ENCODE data around the gene PDZD4. TPM values are rescaled to one million over a fixed set of nuclear protein-coding genes. Genes with fewer than 3 reads are reported as not detected.

Gene PDZD4
- total RNA-seq, 1 donor from 2014 or later = 23.2 TPM

DNA sequence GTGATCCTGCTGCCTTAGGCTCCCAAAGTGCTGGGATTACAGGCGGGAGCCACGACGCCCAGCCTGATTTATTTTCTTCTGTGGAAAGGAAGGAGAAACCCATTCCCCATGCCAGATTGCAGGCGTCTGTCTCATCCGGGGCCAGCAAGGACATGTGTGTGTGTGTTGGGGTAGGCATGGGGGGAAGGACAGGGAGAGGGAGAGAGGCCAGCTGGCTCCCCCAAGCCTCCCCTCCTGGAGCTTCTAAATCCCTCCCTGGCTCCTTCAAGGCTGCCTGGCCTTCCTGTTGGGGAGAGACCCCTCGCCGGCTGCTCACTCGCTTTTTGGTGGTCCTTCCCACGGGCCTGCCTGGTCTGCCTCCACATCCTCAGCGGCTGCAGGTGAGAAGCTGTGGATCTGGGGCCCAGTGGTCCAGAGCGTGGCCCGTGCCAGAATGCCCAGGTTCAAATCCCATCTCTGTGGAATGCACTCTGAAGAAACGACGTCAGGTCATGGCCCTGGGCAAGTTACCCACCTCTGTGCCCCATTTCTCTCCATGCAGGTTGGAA lies 67.6 kb downstream of the PDZD4 start:
- intact Hi-C loops (cut with DNase I) = no loop called here

DNA sequence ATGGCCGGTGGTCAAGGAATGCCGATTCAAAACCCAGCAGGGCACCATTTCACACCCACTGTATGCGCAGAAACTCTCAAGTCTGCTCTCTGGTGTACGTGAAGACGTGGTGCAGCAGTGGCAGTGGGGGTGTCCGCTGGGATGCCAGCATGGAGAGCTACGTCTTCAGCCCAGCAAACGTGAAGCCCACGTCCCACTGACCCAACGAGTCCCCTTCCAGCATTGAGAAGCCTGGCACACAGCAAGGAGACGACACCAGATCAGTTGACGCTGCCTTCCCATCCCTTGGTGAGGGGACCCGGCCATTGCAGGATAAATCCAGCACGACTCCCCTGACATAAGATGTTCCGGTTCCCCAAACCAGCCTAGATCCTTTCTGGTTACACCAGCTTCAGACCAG lies 68.5 kb downstream of the PDZD4 start:
- Histone ChIP-seq H3K36me3 (no peaks in the 10 kb centered on the region), H3K27me3 (no peaks in the 10 kb centered on the region), H3K9me3 (no peaks in the 10 kb centered on the region), H3K4me1 (peaks cover 0 to 8% of the 10 kb centered on the region in 2 donors), H3K27ac (no peak overlapping the region), H3K4me3 (no peak overlapping the region)
- intact Hi-C loops (cut with DNase I) = no loop called here
- DNase-seq (ENCODE audit: low spot score in 2 of 2) = no peak
- TF ChIP-seq, protein P1, sequence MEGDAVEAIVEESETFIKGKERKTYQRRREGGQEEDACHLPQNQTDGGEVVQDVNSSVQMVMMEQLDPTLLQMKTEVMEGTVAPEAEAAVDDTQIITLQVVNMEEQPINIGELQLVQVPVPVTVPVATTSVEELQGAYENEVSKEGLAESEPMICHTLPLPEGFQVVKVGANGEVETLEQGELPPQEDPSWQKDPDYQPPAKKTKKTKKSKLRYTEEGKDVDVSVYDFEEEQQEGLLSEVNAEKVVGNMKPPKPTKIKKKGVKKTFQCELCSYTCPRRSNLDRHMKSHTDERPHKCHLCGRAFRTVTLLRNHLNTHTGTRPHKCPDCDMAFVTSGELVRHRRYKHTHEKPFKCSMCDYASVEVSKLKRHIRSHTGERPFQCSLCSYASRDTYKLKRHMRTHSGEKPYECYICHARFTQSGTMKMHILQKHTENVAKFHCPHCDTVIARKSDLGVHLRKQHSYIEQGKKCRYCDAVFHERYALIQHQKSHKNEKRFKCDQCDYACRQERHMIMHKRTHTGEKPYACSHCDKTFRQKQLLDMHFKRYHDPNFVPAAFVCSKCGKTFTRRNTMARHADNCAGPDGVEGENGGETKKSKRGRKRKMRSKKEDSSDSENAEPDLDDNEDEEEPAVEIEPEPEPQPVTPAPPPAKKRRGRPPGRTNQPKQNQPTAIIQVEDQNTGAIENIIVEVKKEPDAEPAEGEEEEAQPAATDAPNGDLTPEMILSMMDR (IDR thresholded peaks at IDR 0.05) = no peak

More for the DNA sequence above, 67.6 kb downstream of the PDZD4 start:
- TF ChIP-seq, protein P1 (IDR thresholded peaks at IDR 0.05) = no peak
- Histone ChIP-seq H3K4me3 (no peak overlapping the region), H3K27ac (no peak overlapping the region), H3K27me3 (no peaks in the 10 kb centered on the region), H3K36me3 (no peaks in the 10 kb centered on the region), H3K9me3 (no peaks in the 10 kb centered on the region), H3K4me1 (peaks cover 0 to 8% of the 10 kb centered on the region in 2 donors)
- no peak for DNase-seq (ENCODE audit: low spot score in 2 of 2)

DNA sequence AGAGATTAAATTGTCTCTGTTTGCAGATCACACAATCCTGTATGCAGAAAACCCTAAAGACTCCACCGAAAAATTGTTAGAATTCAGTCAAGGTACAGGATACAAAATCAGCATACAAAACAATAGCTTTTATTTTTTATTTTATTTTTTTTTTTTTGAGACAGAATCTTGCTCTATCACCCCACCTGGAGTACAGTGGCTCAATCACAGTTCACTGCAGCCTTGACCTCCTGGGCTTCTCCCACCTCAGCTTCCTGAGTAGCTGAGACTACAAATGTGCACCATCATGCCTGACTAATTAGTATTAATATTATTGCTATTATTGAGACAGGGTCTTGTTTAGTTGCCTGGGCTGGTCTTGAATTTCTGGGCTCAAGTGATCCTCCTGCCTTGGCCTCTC lies 75.2 kb downstream of the PDZD4 start:
- no peaks in the 10 kb centered on the region for H3K27me3 ChIP-seq
- H3K4me3 ChIP-seq = no peak overlapping the region
- H3K4me1 ChIP-seq = no peaks in the 10 kb centered on the region
- no peaks in the 10 kb centered on the region for H3K36me3 ChIP-seq
- no peak for DNase-seq (ENCODE audit: low spot score in 2 of 2)
- H3K27ac ChIP-seq = no peak overlapping the region
- peaks cover 0 to 5% of the 10 kb centered on the region in 2 donors for H3K9me3 ChIP-seq
- TF ChIP-seq, protein P1 (IDR thresholded peaks at IDR 0.05) = no peak
- intact Hi-C loops (cut with DNase I) = no loop called here

Other genes starting within 250 kb of the PDZD4 start
- 52.7 TPM for gene CCNQ, start 231.4 kb downstream of the PDZD4 start, total RNA-seq
- not detected for gene DUSP9, start 183.3 kb downstream of the PDZD4 start, total RNA-seq
- gene PNCK, start 156.7 kb downstream of the PDZD4 start, total RNA-seq = 1.4 TPM
- 44.2 TPM for gene SLC6A8, start 142.6 kb downstream of the PDZD4 start, total RNA-seq
- 63.0 TPM for gene BCAP31, start 106.2 kb downstream of the PDZD4 start, total RNA-seq
- gene ABCD1, start 105.7 kb downstream of the PDZD4 start, total RNA-seq = 14.7 TPM
- gene PLXNB3, start 66.3 kb downstream of the PDZD4 start, total RNA-seq = 99.1 TPM
- gene SRPK3, start 49.5 kb downstream of the PDZD4 start, total RNA-seq = 4.5 TPM
- 351 TPM for gene IDH3G, start 36.2 kb downstream of the PDZD4 start, total RNA-seq
- 331 TPM for gene SSR4, start 35.9 kb downstream of the PDZD4 start, total RNA-seq
- gene L1CAM, start 55.6 kb upstream of the PDZD4 start, total RNA-seq = 25.8 TPM
- 4.8 TPM for gene AVPR2, start 74.1 kb upstream of the PDZD4 start, total RNA-seq
- 94.3 TPM for gene ARHGAP4, start 95.7 kb upstream of the PDZD4 start, total RNA-seq
- gene NAA10, start 104.5 kb upstream of the PDZD4 start, total RNA-seq = 155 TPM
- 15.5 TPM for gene RENBP, start 114.1 kb upstream of the PDZD4 start, total RNA-seq
- gene HCFC1, start 141.3 kb upstream of the PDZD4 start, total RNA-seq = 91.4 TPM
- 4.4 TPM for gene TMEM187, start 142.2 kb upstream of the PDZD4 start, total RNA-seq
- gene IRAK1, start 189.4 kb upstream of the PDZD4 start, total RNA-seq = 105 TPM